NT2/D1 (cell line): ENCODE data around the gene NACC2.

Experiments used
- SUZ12 ChIP-seq: IDR thresholded peaks from 2 replicates; pipeline ENCODE4 v1.6.1; 2011; ENCODE audit not compliant: insufficient read length, insufficient read depth; ENCODE audit errors: extremely low read depth
- YY1 ChIP-seq: IDR thresholded peaks from 2 replicates; pipeline ENCODE4 v1.6.1; 2011; ENCODE audit not compliant: insufficient read length, insufficient read depth
- ZNF274 ChIP-seq: IDR thresholded peaks from 2 replicates; pipeline ENCODE4 v1.6.1; 2011; ENCODE audit warnings: mild to moderate bottlenecking, low read depth, low read length

GRCh38 chr9:136021171-136021871 lies 73.8 kb downstream of the NACC2 start:
- TF ChIP-seq YY1 (no peak), SUZ12 (no peak), ZNF274 (no peak)
